CD14-positive monocyte (primary cell): ENCODE data around the gene GTF3A. TPM values are rescaled to one million over a fixed set of nuclear protein-coding genes. Genes with fewer than 3 reads are reported as not detected.

Experiments
- DNase-seq, 3 donors: peaks; one replicate each; pipeline ENCODE4 v3.0.0-alpha.2; 2011 to 2022
- H2AFZ ChIP-seq: 2 replicates; pipeline ENCODE4 v1.6.0; 2012; ENCODE audit warnings: mild to moderate bottlenecking, low read depth, low read length, inconsistent platforms; ENCODE audit not compliant: insufficient read depth, poor library complexity, severe bottlenecking
- H3K27ac ChIP-seq, 2 donors: 1 replicate in 1 of 2; 2 replicates in 1 of 2; pipeline ENCODE4 v1.5.1; 2012 to 2013; ENCODE audit warnings: low read length in 2 of 2, control low read depth in 1 of 2, inconsistent platforms in 1 of 2, low read depth in 1 of 2, mild to moderate bottlenecking in 1 of 2
- H3K27me3 ChIP-seq, 2 donors: one replicate each; pipeline versions ENCODE4 v1.6.0 to v1.6.1; 2011 to 2013; ENCODE audit warnings: low read length in 2 of 2; ENCODE audit not compliant: control insufficient read depth in 2 of 2, insufficient read depth in 2 of 2
- H3K36me3 ChIP-seq, 2 donors: replicated peaks in 1 of 2; 1 replicate in 1 of 2; 2 replicates in 1 of 2; pipeline versions ENCODE4 v1.5.1 to v1.6.1; 2012 to 2013; ENCODE audit warnings: low read length in 2 of 2, control low read depth in 1 of 2, inconsistent platforms in 1 of 2, mild to moderate bottlenecking in 1 of 2; ENCODE audit not compliant: insufficient read depth in 2 of 2, control insufficient read depth in 1 of 2
- H3K4me1 ChIP-seq, 2 donors: 1 replicate in 1 of 2; 2 replicates in 1 of 2; pipeline versions ENCODE4 v1.5.1 to v1.6.1; 2012 to 2013; ENCODE audit warnings: low read length in 2 of 2, control low read depth in 1 of 2, inconsistent platforms in 1 of 2, mild to moderate bottlenecking in 1 of 2, moderate library complexity in 1 of 2; ENCODE audit not compliant: insufficient read depth in 2 of 2, control insufficient read depth in 1 of 2
- H3K4me2 ChIP-seq: replicated peaks from 2 replicates; pipeline ENCODE3; 2012; ENCODE audit warnings: low read length, moderate library complexity, mild to moderate bottlenecking; ENCODE audit not compliant: poor library complexity, severe bottlenecking; ENCODE audit errors: extremely low read depth
- H3K4me3 ChIP-seq, 3 experiments: fragments of 200-600 bp in 1 of 3; sonication (generic) in 1 of 3; replicated peaks in 1 of 3; 1 replicate in 2 of 3; 2 replicates in 1 of 3; pipeline ENCODE4 v1.5.1; 2011 to 2013; ENCODE audit warnings: low read length in 3 of 3, mild to moderate bottlenecking in 3 of 3, control low read depth in 2 of 3, low read depth in 2 of 3, inconsistent platforms in 1 of 3, moderate library complexity in 1 of 3
- H3K79me2 ChIP-seq: 2 replicates; pipeline ENCODE4 v1.6.0; 2012; ENCODE audit warnings: mild to moderate bottlenecking, control low read depth, inconsistent platforms, low read length, moderate library complexity; ENCODE audit not compliant: insufficient read depth
- H3K9ac ChIP-seq: 2 replicates; pipeline ENCODE4 v1.6.0; 2017; ENCODE audit warnings: low read length, mild to moderate bottlenecking; ENCODE audit not compliant: insufficient read depth, poor library complexity, severe bottlenecking
- H3K9me3 ChIP-seq, 2 donors: replicated peaks in 1 of 2; 1 replicate in 1 of 2; 2 replicates in 1 of 2; pipeline versions ENCODE4 v1.5.1 to v1.6.1; 2012 to 2013; ENCODE audit warnings: low read length in 2 of 2, control low read depth in 1 of 2; ENCODE audit not compliant: control insufficient read depth in 1 of 2, insufficient read depth in 1 of 2
- H4K20me1 ChIP-seq: 2 replicates; pipeline ENCODE4 v1.6.0; 2012; ENCODE audit warnings: mild to moderate bottlenecking, low read length, control low read depth, moderate library complexity; ENCODE audit not compliant: insufficient read depth
- H3K27ac Mint-ChIP-seq, 7 donors: one replicate each; pipeline ENCODE4 v1.8.0; 2020; ENCODE audit warnings: mild to moderate bottlenecking in 7 of 7, mixed read lengths in 7 of 7, moderate library complexity in 6 of 7, inconsistent platforms in 2 of 7
- H3K27me3 Mint-ChIP-seq, 3 donors: one replicate each; pipeline ENCODE4 v1.8.0; 2021 to 2022; ENCODE audit warnings: low read depth in 3 of 3, mild to moderate bottlenecking in 3 of 3, mixed read lengths in 3 of 3, moderate library complexity in 3 of 3, inconsistent platforms in 1 of 3
- H3K36me3 Mint-ChIP-seq, 2 donors: one replicate each; pipeline ENCODE4 v1.8.0; 2020; ENCODE audit warnings: mixed read lengths in 2 of 2, inconsistent platforms in 1 of 2, mild to moderate bottlenecking in 1 of 2
- H3K4me1 Mint-ChIP-seq: one replicate; pipeline ENCODE4 v1.8.0; 2020; ENCODE audit warnings: mild to moderate bottlenecking, mixed read lengths
- H3K4me3 Mint-ChIP-seq, 2 donors: one replicate each; pipeline ENCODE4 v1.8.0; 2020; ENCODE audit warnings: mild to moderate bottlenecking in 2 of 2, mixed read lengths in 2 of 2, moderate library complexity in 1 of 2
- H3K9me3 Mint-ChIP-seq, 7 donors: one replicate each; pipeline ENCODE4 v1.8.0; 2020 to 2022; ENCODE audit warnings: mixed read lengths in 7 of 7, mild to moderate bottlenecking in 6 of 7, moderate library complexity in 6 of 7, inconsistent platforms in 2 of 7
- CTCF ChIP-seq: fragments of 200-600 bp; IDR thresholded peaks from one replicate; pipeline ENCODE4 v1.8.0; 2022; ENCODE audit warnings: antibody characterized with exemption, mild to moderate bottlenecking
- WGBS: methylation state at CpG from one replicate; pipeline ENCODE4 v1.1.5; 2013; ENCODE audit warnings: missing lambda C conversion rate; ENCODE audit not compliant: insufficient coverage; 5-methylcytosine and 5-hydroxymethylcytosine counted together
- intact Hi-C, 2 donors: fragments of 100-400 bp; cut with micrococcal nuclease; formaldehyde crosslinking; loops; one replicate each; pipeline versions ENCODE4 v1.15.0 to v1.15.1; 2023
- polyA plus RNA-seq, 3 donors: library from polyadenylated mRNA; depleted of rRNA in 1 of 3; unstranded in 2 of 3; stranded (reverse) in 1 of 3; fragments of 300-500 nt in 2 of 3; fragments of >200 nt in 1 of 3; fragmentation: Illumina TruSeq in 2 of 3; gene quantifications; 1 replicate in 2 of 3; 2 replicates in 1 of 3; pipeline ENCODE4 v1.2.3, GENCODE V29; 2012 to 2021

GTF3A gene
- polyA plus RNA-seq, 3 donors: 88.8 to 259 (median 179) TPM

- peaks cover 13% of the 10 kb centered on the region for H4K20me1 ChIP-seq
- H3K4me1 Mint-ChIP-seq: peaks cover 40% of the 10 kb centered on the region
- intact Hi-C loops: loop anchor here in 1 of 2 donors (2.0 to 10.0 kb wide), 4 partner anchors 25 to 199 kb away; partner anchors contain the start of genes LNX2, MTIF3, POLR1D and RPL21
- peaks cover 25 to 39% of the 10 kb centered on the region in 2 donors for H3K36me3 Mint-ChIP-seq
- peak overlapping the region; percentile 50 for H2AFZ ChIP-seq
- H3K36me3 ChIP-seq: peaks cover 27 to 31% of the 10 kb centered on the region in 2 donors
- H3K27ac Mint-ChIP-seq: peak overlapping the region; percentile 92 to 99 (median 98)
- peak overlapping the region; percentile 74 to 93 for H3K4me3 Mint-ChIP-seq
- H3K4me2 ChIP-seq: peak overlapping the region; percentile 77
- TF ChIP-seq CTCF: peak; percentile 26
- peak overlapping the region; percentile 86 to 94 for H3K27ac ChIP-seq
- H3K79me2 ChIP-seq: peaks cover 45% of the 10 kb centered on the region
- H3K27me3 Mint-ChIP-seq: peaks cover 0 to 2% (median 1%) of the 10 kb centered on the region in 3 donors
- no peaks in the 10 kb centered on the region for H3K9me3 ChIP-seq
- H3K4me3 ChIP-seq: peak overlapping the region; percentile 51 to 81 (median 80)
- peak overlapping the region; percentile 71 for H3K9ac ChIP-seq
- H3K27me3 ChIP-seq: no peaks in the 10 kb centered on the region
- no peaks in the 10 kb centered on the region for H3K9me3 Mint-ChIP-seq
- WGBS: 2% methylated on average over 12 of the region's 17 CpGs
- peaks cover 45 to 51% of the 10 kb centered on the region in 2 donors for H3K4me1 ChIP-seq
- peak; percentile 91 to 95 (median 94) for DNase-seq
Measured at GRCh38 chr13:27425918-27426630, 1.7 kb downstream of the GTF3A start.

- peak overlapping the region; percentile 4 for H2AFZ ChIP-seq
- peak overlapping the region in 1 of 3 experiments; percentile 80 for H3K4me3 ChIP-seq
- no CpG with 5 or more reads among the region's 2 CpGs for WGBS
- H4K20me1 ChIP-seq: peaks cover 16% of the 10 kb centered on the region
- intact Hi-C loops: loop anchor here in 1 of 2 donors (2.0 to 10.0 kb wide), 3 partner anchors 23 to 197 kb away; partner anchors contain the start of genes LNX2, MTIF3, POLR1D and RPL21
- peaks cover 45 to 51% of the 10 kb centered on the region in 2 donors for H3K4me1 ChIP-seq
- H3K27ac Mint-ChIP-seq: peak overlapping the region; percentile 92 to 99 (median 98)
- H3K4me2 ChIP-seq: peak overlapping the region; percentile 77
- no peaks in the 10 kb centered on the region for H3K9me3 Mint-ChIP-seq
- H3K36me3 Mint-ChIP-seq: peaks cover 38 to 52% of the 10 kb centered on the region in 2 donors
- no peaks in the 10 kb centered on the region for H3K9me3 ChIP-seq
- H3K79me2 ChIP-seq: peaks cover 45% of the 10 kb centered on the region
- DNase-seq: peak; percentile 53 to 69 (median 59)
- H3K4me1 Mint-ChIP-seq: peaks cover 40% of the 10 kb centered on the region
- H3K4me3 Mint-ChIP-seq: peak overlapping the region; percentile 67 to 74
- no peak overlapping the region for H3K9ac ChIP-seq
- peaks cover 0 to 1% (median 0%) of the 10 kb centered on the region in 3 donors for H3K27me3 Mint-ChIP-seq
- no peak for TF ChIP-seq CTCF
- H3K36me3 ChIP-seq: peaks cover 43 to 46% of the 10 kb centered on the region in 2 donors
- peak overlapping the region; percentile 70 to 94 for H3K27ac ChIP-seq
- H3K27me3 ChIP-seq: no peaks in the 10 kb centered on the region
Measured at GRCh38 chr13:27427641-27428040, 3.2 kb downstream of the GTF3A start.
